Measurements from ENCODE around the gene USP12.
A peak's percentile ranks its signal among the peaks of the same experiment; 100 is the strongest.

The USP12 gene

DNA sequence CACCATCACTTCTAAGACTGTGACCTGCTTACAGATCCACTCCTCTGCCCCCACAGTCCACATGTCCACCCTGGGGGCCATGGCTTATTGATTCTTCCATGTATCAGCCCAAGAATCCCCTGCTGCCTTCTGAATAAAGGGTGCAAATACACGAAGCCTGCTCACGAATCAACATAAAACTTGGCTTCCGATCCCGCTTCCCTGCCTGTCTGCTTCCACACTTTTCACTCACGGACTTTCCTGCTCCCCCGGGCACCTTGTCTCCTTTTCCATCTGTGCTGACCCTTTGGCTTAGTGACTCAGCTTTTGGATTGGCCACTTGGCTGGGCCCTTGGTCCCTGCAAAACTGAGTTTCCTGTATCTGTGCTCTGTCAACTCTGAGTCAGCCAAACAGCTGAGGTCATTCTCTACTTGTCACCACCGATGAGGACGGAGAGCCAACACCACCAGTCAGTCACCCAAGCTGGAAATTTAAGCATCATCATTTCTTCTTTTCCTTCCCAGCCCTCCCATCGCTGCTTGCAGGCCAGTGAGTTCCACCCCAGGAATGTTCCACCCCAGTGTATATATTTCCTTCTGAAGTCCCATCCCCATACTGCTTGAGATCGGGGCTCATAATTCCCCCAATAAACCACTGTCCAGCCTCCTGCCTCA lies 11.4 kb upstream of the USP12 start:
- no peak for DNase-seq

GRCh38 chr13:27182054-27182453 lies 10.4 kb upstream of the USP12 start:
- no peak for DNase-seq

- no peak for DNase-seq
Observed at GRCh38 chr13:27177852-27178251, 6.2 kb upstream of the USP12 start.

- no peak for DNase-seq
Observed at GRCh38 chr13:27176470-27177410, 5.1 kb upstream of the USP12 start.

DNA sequence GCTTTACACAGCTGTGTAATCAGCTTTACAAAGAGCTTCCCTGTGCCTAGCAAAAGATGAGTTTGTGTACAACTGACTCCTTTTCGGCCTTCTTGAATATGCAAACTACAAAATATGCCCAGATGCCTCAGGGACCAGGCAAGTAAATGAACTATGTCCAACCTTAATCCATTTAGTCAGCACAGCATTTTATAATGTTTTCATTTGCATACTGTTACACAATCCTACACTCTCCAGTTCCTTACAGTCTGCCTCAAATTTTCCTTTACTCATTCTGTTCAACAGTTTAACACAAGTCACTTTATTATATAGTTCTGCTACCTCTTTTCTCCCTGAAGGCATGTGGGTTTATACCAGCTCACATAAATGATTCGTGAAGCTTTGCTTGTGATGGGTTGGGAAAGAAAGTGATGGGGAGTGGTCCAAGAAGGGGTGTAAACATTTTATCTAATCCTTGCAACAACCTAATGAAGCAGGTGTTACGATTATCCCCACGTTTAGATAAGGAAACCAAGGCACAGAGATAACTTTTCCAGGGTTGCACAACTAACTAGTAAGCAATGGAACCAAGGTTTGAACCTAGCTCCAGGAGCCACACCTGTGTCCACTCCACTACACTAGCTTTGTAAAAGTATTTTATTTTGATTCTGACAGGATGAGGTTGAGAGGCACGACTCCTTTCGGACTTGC lies 3.3 kb upstream of the USP12 start:
- no peak for DNase-seq

GRCh38 chr13:27172495-27172842 lies 858 bp upstream of the USP12 start:
- DNase-seq: peak; percentile 30

- DNase-seq: peak; percentile 95
Observed at GRCh38 chr13:27171827-27172494, 350 bp upstream of the USP12 start.

DNA sequence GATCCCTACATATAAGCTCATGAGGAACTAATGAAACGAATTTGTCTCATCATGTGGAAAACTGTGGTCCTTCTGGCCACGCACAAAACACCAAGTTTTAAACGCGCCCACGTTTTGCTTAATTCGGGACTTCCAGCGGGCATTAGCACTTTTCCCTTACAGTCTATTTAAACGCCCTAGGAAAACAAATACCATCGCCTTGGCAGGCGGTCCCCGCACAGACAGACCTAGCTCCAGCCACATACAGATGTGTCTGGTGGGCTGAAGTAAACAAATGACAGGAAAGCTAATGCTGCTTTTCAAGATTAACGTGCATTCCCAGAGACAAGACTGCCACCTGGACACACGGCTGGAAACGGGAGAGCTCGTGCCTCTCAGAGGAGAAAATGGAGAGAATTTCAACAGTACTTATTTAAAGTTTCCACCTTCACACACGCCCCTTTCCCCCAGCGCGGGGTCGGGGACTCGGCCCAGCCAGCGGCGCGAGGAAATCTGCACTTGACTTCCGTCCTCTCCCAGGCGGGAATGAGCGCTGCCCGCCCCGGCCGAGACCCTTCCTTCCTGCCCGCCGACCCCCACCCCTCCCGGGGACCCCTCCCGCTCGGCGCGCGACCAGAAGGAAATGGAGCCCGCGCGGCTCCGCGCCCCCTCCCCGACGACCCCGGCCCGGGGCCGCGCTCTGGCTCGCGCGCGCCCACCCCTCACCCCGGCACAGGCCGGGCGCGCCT lies 931 bp downstream of the USP12 start:
- peak; percentile 33 for DNase-seq

GRCh38 chr13:27170221-27170515 lies 1.4 kb downstream of the USP12 start:
- DNase-seq: no peak

GRCh38 chr13:27168906-27169657 lies 2.5 kb downstream of the USP12 start:
- no peak for DNase-seq

DNA sequence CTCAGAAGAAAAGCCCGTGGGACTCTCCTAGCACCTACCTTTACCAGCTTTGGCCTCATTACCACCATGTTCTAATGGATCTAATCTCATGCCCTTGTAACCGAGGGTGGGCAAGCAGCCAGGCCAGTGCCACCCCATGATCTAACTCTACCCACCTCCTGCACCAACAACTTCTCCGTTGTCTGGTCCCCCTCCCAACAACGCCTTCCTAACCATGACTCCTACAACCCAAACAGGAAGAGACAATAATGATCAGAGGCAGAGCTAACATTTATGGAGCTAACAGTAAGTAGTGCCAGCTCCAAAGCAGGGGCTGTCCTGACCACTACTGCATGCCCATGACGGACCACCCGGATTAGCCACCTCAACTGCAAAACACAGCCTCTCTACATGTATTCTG lies 3.5 kb downstream of the USP12 start:
- DNase-seq: peak; percentile 17

GRCh38 chr13:27166313-27166712 lies 5.3 kb downstream of the USP12 start:
- no peak for DNase-seq

DNA sequence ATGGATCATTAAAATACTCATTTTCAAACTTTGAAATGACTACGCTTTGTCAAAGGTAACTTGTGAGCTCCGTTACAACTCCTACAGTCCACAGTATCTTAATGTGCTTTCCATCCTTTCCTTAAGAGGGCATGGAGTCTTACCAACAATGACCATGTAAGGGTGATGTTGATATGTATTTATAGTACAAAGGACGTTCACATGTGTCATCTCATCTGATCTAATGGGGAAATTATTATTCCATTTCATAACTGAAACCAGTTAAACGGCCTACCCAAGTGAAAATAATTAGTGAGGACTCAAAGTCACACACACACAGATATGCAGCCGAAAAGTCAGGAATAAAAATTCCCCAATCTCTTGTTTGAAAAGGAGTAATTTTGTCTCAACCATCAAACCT lies 9.6 kb downstream of the USP12 start:
- no peak for DNase-seq

GRCh38 chr13:27161423-27161822 lies 10.2 kb downstream of the USP12 start:
- DNase-seq: no peak

- no peak for DNase-seq
Observed at GRCh38 chr13:27160657-27161295, 10.8 kb downstream of the USP12 start.

DNA sequence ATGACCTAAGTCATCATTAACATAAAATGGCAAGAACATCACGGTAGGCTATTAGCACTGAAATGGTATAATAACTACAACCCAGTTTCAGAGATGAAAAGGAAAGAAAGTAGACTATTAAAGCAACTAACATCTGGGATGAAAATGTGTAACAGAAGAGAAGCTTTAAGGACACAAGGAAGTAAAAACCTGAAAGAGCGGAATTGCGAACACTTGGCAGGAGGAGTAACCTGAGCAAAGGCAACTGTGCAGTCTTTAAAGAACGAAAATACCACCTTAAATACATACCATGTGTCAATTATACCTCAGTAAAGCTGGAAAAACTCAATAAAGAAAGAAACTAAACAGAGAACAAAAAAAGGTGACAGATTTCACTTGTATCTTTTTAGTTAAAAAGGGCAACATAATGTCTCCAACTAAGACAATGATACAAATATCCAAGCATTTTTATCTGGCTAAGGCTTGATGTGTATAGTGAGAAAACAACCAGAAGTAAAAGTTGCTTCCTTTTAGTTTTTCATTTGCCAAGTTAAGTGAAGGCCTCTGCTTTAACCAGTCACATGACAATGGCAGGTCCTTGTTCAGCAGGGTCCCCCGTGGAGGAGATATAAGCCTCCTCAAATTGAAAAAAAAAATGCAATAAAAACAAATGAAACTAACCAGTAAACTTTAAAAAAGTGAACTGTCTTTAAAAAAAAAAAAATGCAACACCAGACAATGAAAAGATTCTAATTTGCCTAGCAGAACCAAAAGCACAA lies 11.6 kb downstream of the USP12 start:
- DNase-seq: no peak

DNA sequence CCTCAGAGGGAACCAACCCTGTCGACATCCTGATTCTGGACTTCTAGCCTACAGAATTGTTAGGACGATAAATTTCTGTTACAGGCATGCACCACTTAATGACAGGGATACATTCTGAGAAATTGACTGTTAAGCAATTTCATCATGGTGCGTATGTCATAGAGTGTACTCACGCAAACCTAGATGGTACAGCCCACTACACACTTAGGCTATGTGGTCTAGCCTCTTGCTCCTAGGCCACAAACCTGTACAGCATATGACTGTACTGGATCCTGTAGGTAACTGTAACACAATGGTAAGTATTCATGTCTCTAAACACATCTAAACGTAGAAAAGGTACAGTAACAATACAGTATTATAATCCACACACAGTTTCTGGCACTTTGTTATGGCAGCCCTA lies 13.3 kb downstream of the USP12 start:
- DNase-seq: no peak

DNA sequence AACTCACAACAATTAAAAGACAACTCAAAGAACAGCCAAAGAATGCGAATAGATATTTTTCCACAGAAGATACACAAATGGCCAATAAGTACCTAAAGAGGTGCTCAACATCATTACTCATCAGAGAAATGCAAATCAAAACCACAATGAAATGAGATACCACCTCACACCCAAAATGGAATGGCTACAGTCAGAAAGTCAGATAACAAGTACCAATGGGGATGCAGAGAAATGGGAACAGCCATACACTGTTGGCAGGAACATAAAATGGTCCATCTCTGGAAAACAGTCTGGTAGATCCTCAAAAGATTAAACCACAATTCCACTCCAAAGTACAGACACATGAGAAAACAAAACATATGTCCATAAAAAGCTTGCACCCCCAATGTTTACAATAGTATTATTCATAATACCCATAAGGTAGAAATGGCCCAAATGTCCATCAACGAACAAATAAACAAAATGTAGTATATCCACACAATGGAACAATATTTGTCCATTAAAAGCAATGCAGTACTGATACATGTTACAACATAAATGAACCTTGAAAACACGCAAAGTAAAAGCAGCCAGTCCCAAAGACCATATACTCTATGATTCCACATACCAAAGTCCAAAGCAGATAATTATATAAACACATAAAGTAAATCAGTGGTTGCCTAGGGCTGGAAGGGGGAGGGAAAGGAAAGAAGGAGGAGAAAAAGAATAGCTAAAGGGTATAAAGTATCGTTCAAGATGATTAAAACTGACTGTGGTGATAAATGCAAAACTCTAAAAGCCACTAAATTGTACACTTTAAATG lies 19.6 kb downstream of the USP12 start:
- DNase-seq: no peak

DNA sequence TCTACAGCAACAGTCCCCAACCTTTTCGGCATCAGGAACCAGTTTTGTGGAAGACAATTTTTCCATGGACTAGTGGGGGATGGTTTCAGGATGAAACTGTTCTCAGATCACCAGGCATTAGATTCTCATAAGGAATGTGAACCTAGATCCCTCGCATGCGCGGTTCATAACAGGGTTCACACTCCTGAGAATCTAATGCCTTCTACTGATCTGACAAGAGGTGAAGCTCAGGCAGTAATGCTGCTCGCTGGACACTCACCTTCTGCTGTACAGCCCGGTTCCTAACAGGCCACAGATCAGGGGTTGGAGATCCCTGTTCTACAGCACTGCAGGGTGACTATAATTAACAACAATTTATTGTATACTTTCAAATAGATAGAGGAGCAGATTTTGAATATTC lies 21.9 kb downstream of the USP12 start:
- DNase-seq: no peak

DNA sequence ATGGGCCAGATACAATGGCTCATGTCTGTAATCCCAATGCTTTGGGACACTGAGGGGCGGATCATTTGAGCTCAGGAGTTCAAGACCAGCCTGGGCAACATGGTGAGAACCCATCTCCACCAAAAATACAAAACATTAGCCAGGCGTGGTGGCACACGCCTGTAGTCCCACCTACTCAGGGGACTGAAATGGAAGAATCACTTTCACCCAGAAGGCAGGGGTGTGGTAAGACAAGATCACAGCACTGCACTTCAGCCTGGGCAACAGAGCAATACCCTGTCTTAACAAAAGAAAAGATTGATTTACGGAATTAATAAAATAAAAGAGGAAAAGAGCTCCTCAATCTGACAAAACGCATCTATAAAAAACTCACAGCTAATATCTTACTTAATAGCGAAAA lies 22.7 kb downstream of the USP12 start:
- DNase-seq: no peak
